Activated CD4-positive, alpha-beta T cell treated with anti-CD3 and anti-CD28 coated beads for 1 hour (primary cell): ENCODE measurements around the gene ZIC5.
"Not testable (repeated sequence)": the region's sequence is repeated elsewhere in the genome, so short reads cannot be mapped to it uniquely, and the experiment has no call there.

Experiments used
- DNase-seq: peaks from one replicate; pipeline ENCODE4 v3.0.0-alpha.2; 2020

ZIC5 gene

GRCh38 chr13:99959127-99959539 lies 12.4 kb downstream of the ZIC5 start:
- DNase-seq, result no peak

GRCh38 chr13:99958406-99959126 lies 13.0 kb downstream of the ZIC5 start:
- no peak for DNase-seq

- no peak for DNase-seq
These were observed 14.9 kb downstream of the ZIC5 start for GRCh38 chr13:99956473-99957349.

- DNase-seq, result no peak
These were observed 15.7 kb downstream of the ZIC5 start for GRCh38 chr13:99955747-99956472.

GRCh38 chr13:99955107-99955746 lies 16.3 kb downstream of the ZIC5 start:
- no peak for DNase-seq

- no peak for DNase-seq
These were observed 18.3 kb downstream of the ZIC5 start for GRCh38 chr13:99953138-99953755.

GRCh38 chr13:99951666-99952065 lies 19.9 kb downstream of the ZIC5 start:
- DNase-seq, result not testable (repeated sequence)

GRCh38 chr13:99949679-99950413 lies 21.7 kb downstream of the ZIC5 start:
- no peak for DNase-seq

- no peak for DNase-seq
These were observed 22.5 kb downstream of the ZIC5 start for GRCh38 chr13:99948907-99949678.

GRCh38 chr13:99948411-99948810 lies 23.2 kb downstream of the ZIC5 start:
- no peak for DNase-seq

- no peak for DNase-seq
These were observed 23.9 kb downstream of the ZIC5 start for GRCh38 chr13:99947666-99948065.

- not testable (repeated sequence) for DNase-seq
These were observed 26.1 kb downstream of the ZIC5 start for GRCh38 chr13:99945515-99945914.

GRCh38 chr13:99944606-99945005 lies 27.0 kb downstream of the ZIC5 start:
- DNase-seq, result no peak

- DNase-seq, result no peak
These were observed 27.5 kb downstream of the ZIC5 start for GRCh38 chr13:99944102-99944501.

GRCh38 chr13:99941911-99942310 lies 29.7 kb downstream of the ZIC5 start:
- DNase-seq, result no peak

GRCh38 chr13:99941086-99941485 lies 30.5 kb downstream of the ZIC5 start:
- DNase-seq, result no peak

- no peak for DNase-seq
These were observed 32.9 kb downstream of the ZIC5 start for GRCh38 chr13:99938635-99939034.

- no peak for DNase-seq
These were observed 35.8 kb downstream of the ZIC5 start for GRCh38 chr13:99935772-99936171.

- DNase-seq, result no peak
These were observed 38.7 kb downstream of the ZIC5 start for GRCh38 chr13:99932912-99933311.

GRCh38 chr13:99930925-99931324 lies 40.6 kb downstream of the ZIC5 start:
- no peak for DNase-seq

GRCh38 chr13:99929866-99930265 lies 41.7 kb downstream of the ZIC5 start:
- no peak for DNase-seq
